Cardiac ventricle fibroblast (primary cell): ENCODE results near the gene CCT8L2. TPM values are rescaled to one million over a fixed set of nuclear protein-coding genes. Genes with fewer than 3 reads are reported as not detected.

Experiments used
- total RNA-seq: library from RNA; depleted of rRNA; stranded (reverse); fragments of >200 nt; gene quantifications from 2 replicates; pipeline ENCODE4 v1.2.3, GENCODE V29; 2015

Gene CCT8L2
- total RNA-seq: not detected in 2 replicates

GRCh38 chr22:16592710-16593109 lies at the start of gene CCT8L2:
CCT8L2 (minus strand) TSS chr22:16592810; CDS start chr22:16592550, 260 bp downstream.

Other genes with a start within 250 kb of the CCT8L2 start
- gene XKR3, start 232.6 kb upstream of the CCT8L2 start, total RNA-seq: 0.05 and 0.12 TPM in 2 replicates